K562 (cell line): ENCODE results near the gene SKIC2. TPM values are rescaled to one million over a fixed set of nuclear protein-coding genes. Genes with fewer than 3 reads are reported as not detected.

Experiments
- ARHGAP35 ChIP-seq: fragments of 450-650 bp; IDR thresholded peaks from 2 replicates; pipeline ENCODE4 v1.6.1; 2018; ENCODE audit not compliant: partially characterized antibody
- CBX3 ChIP-seq, 2 experiments: IDR thresholded peaks; 1 replicate in 1 of 2; 2 replicates in 1 of 2; pipeline ENCODE4 v1.6.1; 2012; ENCODE audit warnings: inconsistent platforms in 2 of 2, low read length in 2 of 2, borderline replicate concordance in 1 of 2, control low read depth in 1 of 2
- CCNT2 ChIP-seq: IDR thresholded peaks from 2 replicates; pipeline ENCODE4 v1.6.1; 2011; ENCODE audit warnings: borderline replicate concordance, low read depth, mild to moderate bottlenecking, moderate library complexity, mixed read lengths, low read length; ENCODE audit not compliant: insufficient read length; ENCODE audit errors: extremely low read depth
- CHD1 ChIP-seq: fragments of 200-600 bp; sonication (generic); IDR thresholded peaks from one replicate; pipeline ENCODE4 v1.6.1; 2012; ENCODE audit warnings: mild to moderate bottlenecking, moderate library complexity, low read length, inconsistent platforms
- DMBX1 ChIP-seq: fragments of 250-450 bp; sonication (Bioruptor Pico); IDR thresholded peaks from 2 replicates; pipeline ENCODE4 v1.8.0; 2022; ENCODE audit warnings: inconsistent platforms, mild to moderate bottlenecking, moderate library complexity, borderline replicate concordance
- EGR1 ChIP-seq: fragments of 450-650 bp; conservative IDR thresholded peaks from 2 replicates; pipeline ENCODE4 v1.6.1; 2017; ENCODE audit warnings: mild to moderate bottlenecking
- LCOR ChIP-seq: sonication (generic); formaldehyde crosslinking; IDR thresholded peaks from 2 replicates; pipeline ENCODE4 v1.8.0; 2022; ENCODE audit warnings: mild to moderate bottlenecking, missing genetic modification reagents
- MAFK ChIP-seq: IDR thresholded peaks from 2 replicates; pipeline ENCODE4 v1.6.1; 2011; ENCODE audit warnings: low read length, improper control_type of control experiment
- PCBP1 ChIP-seq: fragments of 200-400 bp; formaldehyde crosslinking; IDR thresholded peaks from 2 replicates; pipeline ENCODE4 v1.6.1; 2018; ENCODE audit warnings: mild to moderate bottlenecking, low read depth, low read length; ENCODE audit not compliant: poor library complexity, severe bottlenecking
- RBM25 ChIP-seq: fragments of 200-400 bp; formaldehyde crosslinking; IDR thresholded peaks from 2 replicates; pipeline ENCODE4 v1.6.1; 2018; ENCODE audit warnings: low read length, low read depth, moderate library complexity; ENCODE audit not compliant: severe bottlenecking
- SP2 ChIP-seq: IDR thresholded peaks from 2 replicates; pipeline ENCODE4 v1.6.1; 2011; ENCODE audit warnings: mild to moderate bottlenecking, low read depth, low read length, moderate library complexity; ENCODE audit not compliant: poor library complexity, severe bottlenecking; ENCODE audit errors: extremely low read depth
- TAF7 ChIP-seq: fragments of 450-650 bp; IDR thresholded peaks from 2 replicates; pipeline ENCODE4 v1.6.1; 2016; ENCODE audit warnings: missing genetic modification characterization, missing compliant biosample characterization
- TRIM24 ChIP-seq, 2 experiments: fragments of 450-650 bp; IDR thresholded peaks; 2 replicates each; pipeline ENCODE4 v1.6.1; 2016
- TRIM28 ChIP-seq: fragments of 450-650 bp; IDR thresholded peaks from 2 replicates; pipeline ENCODE4 v1.6.1; 2017
- ZNF324 ChIP-seq: fragments of 250-450 bp; sonication (Bioruptor Pico); IDR thresholded peaks from 2 replicates; pipeline ENCODE4 v1.4.0; 2020; ENCODE audit warnings: mild to moderate bottlenecking
- ZNF766 ChIP-seq: fragments of 200-800 bp; sonication (Bioruptor generic); conservative IDR thresholded peaks from 2 replicates; pipeline ENCODE4 v1.6.1; 2016; ENCODE audit warnings: missing genetic modification characterization, missing compliant biosample characterization
- polyA plus RNA-seq, 8 experiments: library from polyadenylated mRNA; depleted of rRNA in 4 of 8; stranded (reverse) in 5 of 8; unstranded in 3 of 8; fragments of >200 nt; fragmentation: Nextera tagmentation in 2 of 8; fragmentation: Illumina TruSeq in 1 of 8; extraction: Ambion mirVana in 2 of 8; extraction: Trizol in 1 of 8; gene quantifications; 2 replicates each; pipeline versions ENCODE4 v1.2.1 to v1.2.3, GENCODE V29; 2011 to 2014; ENCODE audit warnings: inconsistent platforms in 1 of 8, missing spikeins in 1 of 8
- total RNA-seq, 7 experiments: library from RNA; depleted of rRNA in 6 of 7; stranded (reverse); fragments of >200 nt in 6 of 7; fragmentation: Illumina TruSeq in 2 of 7; extraction: Trizol in 2 of 7; gene quantifications; 2 replicates each; pipeline versions ENCODE4 v1.2.1 to v1.2.3, GENCODE V29; 2011 to 2021; ENCODE audit warnings: low replicate concordance in 1 of 7
- TF ChIP-seq, protein P1 (sequence below), 3 experiments: fragments of 200-800 bp in 1 of 3; fragments of 250-450 bp in 1 of 3; fragments of 450-650 bp in 1 of 3; sonication (Bioruptor Pico) in 1 of 3; sonication (Bioruptor generic) in 1 of 3; formaldehyde crosslinking in 1 of 3; IDR thresholded peaks; 2 replicates each; pipeline versions ENCODE4 v1.6.1 to v1.8.0; 2016 to 2022; ENCODE audit warnings: mild to moderate bottlenecking in 2 of 3, missing genetic modification characterization in 2 of 3, missing compliant biosample characterization in 1 of 3, moderate library complexity in 1 of 3
- TF ChIP-seq, protein P2 (sequence below): fragments of 450-650 bp; conservative IDR thresholded peaks from 2 replicates; pipeline ENCODE4 v1.6.1; 2016; ENCODE audit warnings: missing genetic modification characterization, low read depth, mild to moderate bottlenecking, missing compliant biosample characterization, moderate library complexity
- TF ChIP-seq, protein P3 (sequence below): IDR thresholded peaks from 3 replicates; pipeline ENCODE4 v1.6.1; 2011; ENCODE audit warnings: borderline replicate concordance, mild to moderate bottlenecking, moderate library complexity; ENCODE audit not compliant: insufficient read length; ENCODE audit errors: extremely low read depth
- TF ChIP-seq, protein P4 (sequence below), 2 experiments: fragments of 450-650 bp in 1 of 2; sonication (generic) in 1 of 2; formaldehyde crosslinking; conservative IDR thresholded peaks; 2 replicates each; pipeline versions ENCODE4 v1.4.0 to v1.8.1; 2020 to 2022; ENCODE audit warnings: mild to moderate bottlenecking in 1 of 2, missing genetic modification reagents in 1 of 2

SKIC2 gene
- total and polyA plus RNA-seq, 9 of the 15 experiments (the other 6 are each of a cell fraction or from before 2014, with no cell fraction given), result 3.3 to 94.6 (median 38.8) TPM

DNA sequence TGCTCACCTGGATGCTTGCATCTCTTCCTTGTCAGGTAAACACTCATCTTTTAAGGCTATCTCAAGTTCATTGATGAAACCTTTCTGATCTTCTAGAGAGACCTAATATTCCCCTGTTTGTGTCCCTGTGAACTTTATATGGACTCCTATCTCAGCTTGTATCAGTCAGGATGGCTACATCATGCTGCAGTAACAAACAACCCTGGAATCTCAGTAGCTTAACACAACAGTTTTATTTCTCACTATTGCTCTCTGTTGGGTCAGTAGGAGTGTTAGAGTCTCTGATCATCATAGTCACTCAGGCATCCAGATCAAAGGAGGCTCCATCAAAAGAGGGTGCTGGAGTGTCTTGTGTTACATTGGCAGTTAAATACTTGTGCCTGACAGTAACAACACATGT, 43.6 kb upstream of the SKIC2 start (continued):
- TF ChIP-seq, protein P1, sequence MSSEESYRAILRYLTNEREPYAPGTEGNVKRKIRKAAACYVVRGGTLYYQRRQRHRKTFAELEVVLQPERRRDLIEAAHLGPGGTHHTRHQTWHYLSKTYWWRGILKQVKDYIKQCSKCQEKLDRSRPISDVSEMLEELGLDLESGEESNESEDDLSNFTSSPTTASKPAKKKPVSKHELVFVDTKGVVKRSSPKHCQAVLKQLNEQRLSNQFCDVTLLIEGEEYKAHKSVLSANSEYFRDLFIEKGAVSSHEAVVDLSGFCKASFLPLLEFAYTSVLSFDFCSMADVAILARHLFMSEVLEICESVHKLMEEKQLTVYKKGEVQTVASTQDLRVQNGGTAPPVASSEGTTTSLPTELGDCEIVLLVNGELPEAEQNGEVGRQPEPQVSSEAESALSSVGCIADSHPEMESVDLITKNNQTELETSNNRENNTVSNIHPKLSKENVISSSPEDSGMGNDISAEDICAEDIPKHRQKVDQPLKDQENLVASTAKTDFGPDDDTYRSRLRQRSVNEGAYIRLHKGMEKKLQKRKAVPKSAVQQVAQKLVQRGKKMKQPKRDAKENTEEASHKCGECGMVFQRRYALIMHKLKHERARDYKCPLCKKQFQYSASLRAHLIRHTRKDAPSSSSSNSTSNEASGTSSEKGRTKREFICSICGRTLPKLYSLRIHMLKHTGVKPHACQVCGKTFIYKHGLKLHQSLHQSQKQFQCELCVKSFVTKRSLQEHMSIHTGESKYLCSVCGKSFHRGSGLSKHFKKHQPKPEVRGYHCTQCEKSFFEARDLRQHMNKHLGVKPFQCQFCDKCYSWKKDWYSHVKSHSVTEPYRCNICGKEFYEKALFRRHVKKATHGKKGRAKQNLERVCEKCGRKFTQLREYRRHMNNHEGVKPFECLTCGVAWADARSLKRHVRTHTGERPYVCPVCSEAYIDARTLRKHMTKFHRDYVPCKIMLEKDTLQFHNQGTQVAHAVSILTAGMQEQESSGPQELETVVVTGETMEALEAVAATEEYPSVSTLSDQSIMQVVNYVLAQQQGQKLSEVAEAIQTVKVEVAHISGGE (CRISPR knock-in tag; IDR thresholded peaks at IDR 0.05), result no peak
- TF ChIP-seq TRIM28 (peak; percentile 69; the same call in 1 of the 2 replicates), CBX3 (IDR thresholded peaks at IDR 0.05; ENCODE audit: borderline replicate concordance in 1 of 2, low read length in 2 of 2) (peak in 1 of 2 experiments; percentile 65; a peak in 1 of 3 replicates), CHD1 (no peak), LCOR (CRISPR knock-in tag) (no peak), ARHGAP35 (no peak), MAFK (no peak), DMBX1 (CRISPR knock-in tag) (no peak), PCBP1 (no peak), ZNF766 (CRISPR knock-in tag) (no peak), CCNT2 (no peak), ZNF324 (CRISPR knock-in tag) (no peak), EGR1 (no peak), SP2 (no peak), TAF7 (no peak), RBM25 (peak; percentile 72), TRIM24 (IDR thresholded peaks at IDR 0.05) (0 out of 4 replicates have a peak, but pooled peaks of 1 of the 2 experiments have one; percentile 16)
- TF ChIP-seq, protein P2, sequence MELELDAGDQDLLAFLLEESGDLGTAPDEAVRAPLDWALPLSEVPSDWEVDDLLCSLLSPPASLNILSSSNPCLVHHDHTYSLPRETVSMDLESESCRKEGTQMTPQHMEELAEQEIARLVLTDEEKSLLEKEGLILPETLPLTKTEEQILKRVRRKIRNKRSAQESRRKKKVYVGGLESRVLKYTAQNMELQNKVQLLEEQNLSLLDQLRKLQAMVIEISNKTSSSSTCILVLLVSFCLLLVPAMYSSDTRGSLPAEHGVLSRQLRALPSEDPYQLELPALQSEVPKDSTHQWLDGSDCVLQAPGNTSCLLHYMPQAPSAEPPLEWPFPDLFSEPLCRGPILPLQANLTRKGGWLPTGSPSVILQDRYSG (tag), result no peak
- TF ChIP-seq, protein P3, sequence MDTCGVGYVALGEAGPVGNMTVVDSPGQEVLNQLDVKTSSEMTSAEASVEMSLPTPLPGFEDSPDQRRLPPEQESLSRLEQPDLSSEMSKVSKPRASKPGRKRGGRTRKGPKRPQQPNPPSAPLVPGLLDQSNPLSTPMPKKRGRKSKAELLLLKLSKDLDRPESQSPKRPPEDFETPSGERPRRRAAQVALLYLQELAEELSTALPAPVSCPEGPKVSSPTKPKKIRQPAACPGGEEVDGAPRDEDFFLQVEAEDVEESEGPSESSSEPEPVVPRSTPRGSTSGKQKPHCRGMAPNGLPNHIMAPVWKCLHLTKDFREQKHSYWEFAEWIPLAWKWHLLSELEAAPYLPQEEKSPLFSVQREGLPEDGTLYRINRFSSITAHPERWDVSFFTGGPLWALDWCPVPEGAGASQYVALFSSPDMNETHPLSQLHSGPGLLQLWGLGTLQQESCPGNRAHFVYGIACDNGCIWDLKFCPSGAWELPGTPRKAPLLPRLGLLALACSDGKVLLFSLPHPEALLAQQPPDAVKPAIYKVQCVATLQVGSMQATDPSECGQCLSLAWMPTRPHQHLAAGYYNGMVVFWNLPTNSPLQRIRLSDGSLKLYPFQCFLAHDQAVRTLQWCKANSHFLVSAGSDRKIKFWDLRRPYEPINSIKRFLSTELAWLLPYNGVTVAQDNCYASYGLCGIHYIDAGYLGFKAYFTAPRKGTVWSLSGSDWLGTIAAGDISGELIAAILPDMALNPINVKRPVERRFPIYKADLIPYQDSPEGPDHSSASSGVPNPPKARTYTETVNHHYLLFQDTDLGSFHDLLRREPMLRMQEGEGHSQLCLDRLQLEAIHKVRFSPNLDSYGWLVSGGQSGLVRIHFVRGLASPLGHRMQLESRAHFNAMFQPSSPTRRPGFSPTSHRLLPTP, result no peak
- TF ChIP-seq, protein P4, sequence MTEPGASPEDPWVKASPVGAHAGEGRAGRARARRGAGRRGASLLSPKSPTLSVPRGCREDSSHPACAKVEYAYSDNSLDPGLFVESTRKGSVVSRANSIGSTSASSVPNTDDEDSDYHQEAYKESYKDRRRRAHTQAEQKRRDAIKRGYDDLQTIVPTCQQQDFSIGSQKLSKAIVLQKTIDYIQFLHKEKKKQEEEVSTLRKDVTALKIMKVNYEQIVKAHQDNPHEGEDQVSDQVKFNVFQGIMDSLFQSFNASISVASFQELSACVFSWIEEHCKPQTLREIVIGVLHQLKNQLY (CRISPR knock-in tag; conservative IDR thresholded peaks at IDR 0.05), result no peak
